C4-2B (cell line): ENCODE results near the gene PAX3.

Experiments
- CTCF ChIP-seq: fragments of 450-650 bp; conservative IDR thresholded peaks from 2 replicates; pipeline ENCODE4 v1.5.1; 2017; ENCODE audit warnings: mild to moderate bottlenecking
- ZFX ChIP-seq: fragments of 450-650 bp; IDR thresholded peaks from 2 replicates; pipeline ENCODE4 v1.6.1; 2017

DNA sequence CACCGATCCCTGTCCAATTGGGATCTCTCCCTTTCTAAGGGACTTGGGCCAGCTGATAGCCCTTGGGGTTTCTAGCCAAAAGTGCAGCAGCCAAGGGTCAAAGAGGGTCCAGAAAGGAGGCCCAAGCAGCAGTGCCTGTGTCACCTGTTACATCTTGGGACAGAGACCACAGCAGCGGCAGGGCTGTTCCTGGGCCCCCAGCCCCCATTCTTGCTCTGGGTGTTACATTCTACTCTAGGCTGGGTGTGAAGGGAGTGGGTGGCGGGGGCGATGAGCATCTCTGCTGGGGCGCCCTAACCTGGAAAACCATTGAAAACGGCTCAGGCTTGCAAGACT, 1.2 kb downstream of the PAX3 start:
- TF ChIP-seq CTCF, result no peak
- TF ChIP-seq ZFX, result no peak
